ENCODE data around the gene GGN. TPM values are rescaled to one million over a fixed set of nuclear protein-coding genes. Genes with fewer than 3 reads are reported as not detected.

The GGN gene
- total RNA-seq, 1 donor from 2014 or later, result not detected

GRCh38 chr19:38376576-38376975 lies 11.3 kb downstream of the GGN start:
- Histone ChIP-seq H3K36me3 (peaks cover 0 to 36% of the 10 kb centered on the region in 2 donors), H3K9me3 (no peaks in the 10 kb centered on the region), H3K27me3 (no peaks in the 10 kb centered on the region), H3K27ac (no peak overlapping the region), H3K4me3 (no peak overlapping the region), H3K4me1 (peaks cover 29% of the 10 kb centered on the region)
- no peak for TF ChIP-seq CTCF (IDR thresholded peaks at IDR 0.05)
- TF ChIP-seq POLR2A (IDR thresholded peaks at IDR 0.05), result no peak
- no peak for TF ChIP-seq POLR2AphosphoS5 (IDR thresholded peaks at IDR 0.05; ENCODE audit: insufficient read depth in 1 of 2, low read depth in 1 of 2)
- intact Hi-C loops (cut with DNase I), result no loop called here
- DNase-seq (ENCODE audit: extremely low spot score in 2 of 2), result no peak

DNA sequence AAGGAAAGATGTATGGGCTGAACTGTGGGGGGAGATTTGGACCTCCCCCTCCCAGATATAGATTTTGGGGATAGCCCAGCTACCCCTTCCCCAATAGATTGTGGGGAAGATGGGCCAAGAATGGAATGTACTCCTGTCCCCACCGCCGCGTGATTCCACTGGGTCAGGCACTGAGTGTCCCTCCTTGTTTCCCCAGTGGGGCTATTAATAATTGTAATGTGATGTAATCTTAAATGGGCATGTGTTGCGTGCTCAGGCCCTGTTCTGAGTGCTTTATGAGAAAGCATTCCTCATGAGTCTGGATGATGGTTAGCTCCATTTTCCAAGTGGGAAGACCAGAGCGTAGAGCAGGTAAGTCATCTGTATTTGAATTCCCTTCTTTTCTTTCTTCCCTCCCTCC lies 12.1 kb downstream of the GGN start:
- H3K4me1 ChIP-seq, result peaks cover 29% of the 10 kb centered on the region
- no peak for DNase-seq (ENCODE audit: extremely low spot score in 2 of 2)
- H3K9me3 ChIP-seq, result no peaks in the 10 kb centered on the region
- no peak for TF ChIP-seq POLR2A (IDR thresholded peaks at IDR 0.05)
- no peak for TF ChIP-seq CTCF (IDR thresholded peaks at IDR 0.05)
- no peak for TF ChIP-seq POLR2AphosphoS5 (IDR thresholded peaks at IDR 0.05; ENCODE audit: insufficient read depth in 1 of 2, low read depth in 1 of 2)
- peak overlapping the region; percentile 88 for H3K27ac ChIP-seq
- no peaks in the 10 kb centered on the region for H3K27me3 ChIP-seq
- intact Hi-C loops (cut with DNase I), result no loop called here
- peak overlapping the region; percentile 92 to 97 for H3K4me3 ChIP-seq
- H3K36me3 ChIP-seq, result peaks cover 0 to 28% of the 10 kb centered on the region in 2 donors

DNA sequence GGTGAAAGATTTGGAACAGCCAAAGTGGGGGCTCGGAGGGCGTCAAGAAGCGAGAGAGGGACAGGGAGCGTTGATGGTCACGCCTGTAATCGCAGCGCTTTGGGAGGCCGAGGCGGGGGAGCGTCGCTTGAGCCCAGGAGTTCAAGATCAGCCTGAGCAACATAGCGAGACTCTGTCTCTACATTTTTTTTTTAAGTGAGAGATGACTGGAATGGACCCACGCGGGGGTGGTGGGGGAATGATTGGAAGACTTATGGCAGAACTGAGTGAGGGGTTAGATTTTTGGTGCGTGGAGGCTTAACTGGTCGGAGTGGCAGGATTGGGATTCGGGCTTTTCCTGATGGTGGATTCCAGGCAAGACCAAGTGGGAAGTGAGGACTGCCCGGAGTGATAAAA lies 12.7 kb downstream of the GGN start:
- intact Hi-C loops (cut with DNase I), result no loop called here
- Histone ChIP-seq H3K36me3 (peaks cover 0 to 21% of the 10 kb centered on the region in 2 donors), H3K27ac (peak overlapping the region; percentile 88), H3K4me1 (peaks cover 29% of the 10 kb centered on the region), H3K9me3 (no peaks in the 10 kb centered on the region), H3K4me3 (peak overlapping the region; percentile 92 to 97), H3K27me3 (no peaks in the 10 kb centered on the region)
- TF ChIP-seq CTCF (IDR thresholded peaks at IDR 0.05) (no peak), POLR2AphosphoS5 (IDR thresholded peaks at IDR 0.05; ENCODE audit: insufficient read depth in 1 of 2, low read depth in 1 of 2) (no peak)
- no peak for DNase-seq (ENCODE audit: extremely low spot score in 2 of 2)

- Histone ChIP-seq H3K9me3 (no peaks in the 10 kb centered on the region), H3K36me3 (peaks cover 0 to 17% of the 10 kb centered on the region in 2 donors)
- intact Hi-C loops (cut with DNase I), result no loop called here
These were observed 13.3 kb downstream of the GGN start, which contains the start of gene PSMD8 for GRCh38 chr19:38374332-38375097. Gene PSMD8, plus strand, starts transcription at chr19:38374571. Its CDS starts 31 bp downstream, at chr19:38374602.

More at GRCh38 chr19:38374332-38375097, 13.3 kb downstream of the GGN start, which contains the start of gene PSMD8:
- H3K4me3 ChIP-seq, result peak within 1 kb of the TSS; percentile 92 to 97
- no peaks in the 10 kb centered on the region for H3K27me3 ChIP-seq
- TF ChIP-seq POLR2A (IDR thresholded peaks at IDR 0.05) (peak; percentile 46 to 84), POLR2AphosphoS5 (IDR thresholded peaks at IDR 0.05; ENCODE audit: insufficient read depth in 1 of 2, low read depth in 1 of 2) (peak; percentile 97 to 98), CTCF (IDR thresholded peaks at IDR 0.05) (no peak)
- peak; percentile 99 to 100 for DNase-seq (ENCODE audit: extremely low spot score in 2 of 2)
- H3K27ac ChIP-seq, result peak within 1 kb of the TSS; percentile 88
- H3K4me1 ChIP-seq, result peaks cover 29% of the 10 kb centered on the region

Data from vagina (tissue), 2 donors.